OCI-LY3 (cell line): ENCODE measurements around the gene RPRD1A.

Experiments
- H2AFZ ChIP-seq: fragments of 200-600, 300-600 bp; shearing (Covaris generic); 2 replicates; pipeline ENCODE4 v1.6.0; 2014; ENCODE audit warnings: antibody characterized with exemption, low read depth, low read length
- H3K27ac ChIP-seq: fragments of 200-600, 300-600 bp; sonication (generic); 2 replicates; pipeline ENCODE4 v1.5.1; 2014; ENCODE audit warnings: mild to moderate bottlenecking, low read length, moderate library complexity, mixed read lengths
- H3K27me3 ChIP-seq: fragments of 200-600, 300-600 bp; sonication (generic); 2 replicates; pipeline ENCODE4 v1.6.1; 2014; ENCODE audit warnings: low read depth, low read length, mixed read lengths
- H3K36me3 ChIP-seq: fragments of 200-600, 300-600 bp; sonication (generic); replicated peaks from 2 replicates; pipeline ENCODE3; 2014; ENCODE audit warnings: low read depth, low read length, mixed read lengths
- H3K4me1 ChIP-seq: fragments of 300-600, 200-600 bp; sonication (generic); 2 replicates; pipeline ENCODE4 v1.6.1; 2014; ENCODE audit warnings: low read length, mixed read lengths
- H3K4me2 ChIP-seq: fragments of 200-600, 300-600 bp; sonication (generic); 2 replicates; pipeline ENCODE4 v1.6.1; 2014; ENCODE audit warnings: low read length, mixed read lengths
- H3K4me3 ChIP-seq: fragments of 300-600, 200-600 bp; sonication (generic); 2 replicates; pipeline ENCODE4 v1.5.1; 2014; ENCODE audit warnings: antibody characterized with exemption, mild to moderate bottlenecking, low read length, moderate library complexity
- H3K79me2 ChIP-seq: fragments of 300-600, 200-600 bp; shearing (Covaris generic); 2 replicates; pipeline ENCODE4 v1.6.1; 2014; ENCODE audit warnings: mild to moderate bottlenecking, low read length, mixed read lengths
- H3K9ac ChIP-seq: fragments of 300-600, 200-600 bp; shearing (Covaris generic); 2 replicates; pipeline ENCODE4 v1.6.0; 2014; ENCODE audit warnings: mild to moderate bottlenecking, low read length, moderate library complexity
- H3K9me3 ChIP-seq: fragments of 200-600, 300-600 bp; shearing (Covaris generic); 2 replicates; pipeline ENCODE4 v1.6.1; 2014; ENCODE audit warnings: low read length, mixed read lengths; ENCODE audit not compliant: insufficient read depth
- H4K20me1 ChIP-seq: fragments of 200-600, 300-600 bp; sonication (generic); 2 replicates; pipeline ENCODE4 v1.6.1; 2016; ENCODE audit warnings: low read length, mixed read lengths; ENCODE audit not compliant: insufficient read depth
- CTCF ChIP-seq: fragments of 200-600, 300-600 bp; sonication (generic); IDR thresholded peaks from 2 replicates; pipeline ENCODE4 v1.5.1; 2014; ENCODE audit warnings: antibody characterized with exemption, low read length, low read depth
- EZH2phosphoT487 ChIP-seq: fragments of 200-600 bp; shearing (Covaris generic); IDR thresholded peaks from 2 replicates; pipeline ENCODE4 v1.6.1; 2018; ENCODE audit warnings: antibody characterized with exemption, mixed run types, low read depth

RPRD1A gene

GRCh38 chr18:36047521-36047920, 19.8 kb downstream of the RPRD1A start:
- peaks cover 9% of the 10 kb centered on the region for H3K36me3 ChIP-seq
- no peak overlapping the region for H3K9ac ChIP-seq
- peaks cover 100% of the 10 kb centered on the region for H3K79me2 ChIP-seq
- peak overlapping the region; percentile 16; the same call in 1 of the 2 replicates for H3K4me2 ChIP-seq
- H3K4me1 ChIP-seq: peaks cover 7% of the 10 kb centered on the region
- H4K20me1 ChIP-seq: peaks cover 69% of the 10 kb centered on the region
- no peaks in the 10 kb centered on the region for H3K27me3 ChIP-seq
- no peaks in the 10 kb centered on the region; the same call in 1 of the 2 replicates for H3K9me3 ChIP-seq
- H2AFZ ChIP-seq: no peak overlapping the region
- no peak for TF ChIP-seq CTCF
- no peak for TF ChIP-seq EZH2phosphoT487
- no peak overlapping the region for H3K4me3 ChIP-seq
- no peak overlapping the region for H3K27ac ChIP-seq

- Histone ChIP-seq H3K9me3 (no peaks in the 10 kb centered on the region; the same call in 1 of the 2 replicates), H3K9ac (no peak overlapping the region), H3K27ac (no peak overlapping the region), H3K36me3 (peaks cover 9% of the 10 kb centered on the region), H3K4me3 (no peak overlapping the region), H4K20me1 (peaks cover 70% of the 10 kb centered on the region), H2AFZ (no peak overlapping the region), H3K4me2 (no peak overlapping the region), H3K79me2 (peaks cover 100% of the 10 kb centered on the region), H3K27me3 (no peaks in the 10 kb centered on the region), H3K4me1 (peaks cover 7% of the 10 kb centered on the region)
- TF ChIP-seq EZH2phosphoT487: no peak
- no peak for TF ChIP-seq CTCF
Measured at GRCh38 chr18:36046898-36047297, 20.5 kb downstream of the RPRD1A start.

- peaks cover 14% of the 10 kb centered on the region for H3K36me3 ChIP-seq
- no peak for TF ChIP-seq CTCF
- TF ChIP-seq EZH2phosphoT487: no peak
- peaks cover 7% of the 10 kb centered on the region for H3K4me1 ChIP-seq
- no peak overlapping the region for H2AFZ ChIP-seq
- no peaks in the 10 kb centered on the region; the same call in 1 of the 2 replicates for H3K9me3 ChIP-seq
- H3K9ac ChIP-seq: no peak overlapping the region
- peaks cover 99% of the 10 kb centered on the region for H3K79me2 ChIP-seq
- H3K27me3 ChIP-seq: no peaks in the 10 kb centered on the region
- no peak overlapping the region for H3K27ac ChIP-seq
- H4K20me1 ChIP-seq: peaks cover 65% of the 10 kb centered on the region
- H3K4me2 ChIP-seq: no peak overlapping the region
- H3K4me3 ChIP-seq: no peak overlapping the region
Measured at GRCh38 chr18:36045241-36045991, 21.9 kb downstream of the RPRD1A start.

GRCh38 chr18:36043153-36043552, 24.2 kb downstream of the RPRD1A start:
- peaks cover 26% of the 10 kb centered on the region for H3K36me3 ChIP-seq
- H4K20me1 ChIP-seq: peaks cover 56% of the 10 kb centered on the region
- H3K4me2 ChIP-seq: no peak overlapping the region
- no peak overlapping the region for H2AFZ ChIP-seq
- no peaks in the 10 kb centered on the region for H3K27me3 ChIP-seq
- H3K4me1 ChIP-seq: peaks cover 7% of the 10 kb centered on the region
- no peak overlapping the region for H3K9ac ChIP-seq
- no peak overlapping the region for H3K4me3 ChIP-seq
- TF ChIP-seq CTCF (no peak), EZH2phosphoT487 (no peak)
- peaks cover 6% of the 10 kb centered on the region; the same call in 1 of the 2 replicates for H3K9me3 ChIP-seq
- peaks cover 98% of the 10 kb centered on the region for H3K79me2 ChIP-seq
- no peak overlapping the region for H3K27ac ChIP-seq
